Lower leg skin (tissue), 3 donors: Measurements from ENCODE around the gene SLC35F3.

ENCODE experiments used
- POLR2A ChIP-seq, 2 donors: fragments of 450-650 bp; IDR thresholded peaks; one replicate each; pipeline ENCODE4 v1.6.1; 2016 to 2017; ENCODE audit warnings: antibody characterized with exemption in 2 of 2, mild to moderate bottlenecking in 1 of 2, moderate library complexity in 1 of 2
- TF ChIP-seq, protein P1 (sequence below), 3 donors: fragments of 450-650 bp; IDR thresholded peaks; one replicate each; pipeline ENCODE4 v1.5.1; 2016; ENCODE audit warnings: antibody characterized with exemption in 3 of 3, mild to moderate bottlenecking in 3 of 3, moderate library complexity in 2 of 3

- TF ChIP-seq, protein P1, sequence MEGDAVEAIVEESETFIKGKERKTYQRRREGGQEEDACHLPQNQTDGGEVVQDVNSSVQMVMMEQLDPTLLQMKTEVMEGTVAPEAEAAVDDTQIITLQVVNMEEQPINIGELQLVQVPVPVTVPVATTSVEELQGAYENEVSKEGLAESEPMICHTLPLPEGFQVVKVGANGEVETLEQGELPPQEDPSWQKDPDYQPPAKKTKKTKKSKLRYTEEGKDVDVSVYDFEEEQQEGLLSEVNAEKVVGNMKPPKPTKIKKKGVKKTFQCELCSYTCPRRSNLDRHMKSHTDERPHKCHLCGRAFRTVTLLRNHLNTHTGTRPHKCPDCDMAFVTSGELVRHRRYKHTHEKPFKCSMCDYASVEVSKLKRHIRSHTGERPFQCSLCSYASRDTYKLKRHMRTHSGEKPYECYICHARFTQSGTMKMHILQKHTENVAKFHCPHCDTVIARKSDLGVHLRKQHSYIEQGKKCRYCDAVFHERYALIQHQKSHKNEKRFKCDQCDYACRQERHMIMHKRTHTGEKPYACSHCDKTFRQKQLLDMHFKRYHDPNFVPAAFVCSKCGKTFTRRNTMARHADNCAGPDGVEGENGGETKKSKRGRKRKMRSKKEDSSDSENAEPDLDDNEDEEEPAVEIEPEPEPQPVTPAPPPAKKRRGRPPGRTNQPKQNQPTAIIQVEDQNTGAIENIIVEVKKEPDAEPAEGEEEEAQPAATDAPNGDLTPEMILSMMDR (IDR thresholded peaks at IDR 0.05) = no peak
- TF ChIP-seq POLR2A (IDR thresholded peaks at IDR 0.05) = no peak
Measured at GRCh38 chr1:234307726-234308125, 403.2 kb downstream of the SLC35F3 start.
